A204.1 (cell line): Measurements from ENCODE around the gene FOXD4L1.
"Not testable (repeated sequence)": the region's sequence is repeated elsewhere in the genome, so short reads cannot be mapped to it uniquely, and the experiment has no call there.

ENCODE experiments used
- FAIRE-seq: peaks from 2 replicates; lab custom pipeline; 2012; peaks lifted over from hg19 to GRCh38; lab: Jason Lieb, UNC

FOXD4L1 gene

DNA sequence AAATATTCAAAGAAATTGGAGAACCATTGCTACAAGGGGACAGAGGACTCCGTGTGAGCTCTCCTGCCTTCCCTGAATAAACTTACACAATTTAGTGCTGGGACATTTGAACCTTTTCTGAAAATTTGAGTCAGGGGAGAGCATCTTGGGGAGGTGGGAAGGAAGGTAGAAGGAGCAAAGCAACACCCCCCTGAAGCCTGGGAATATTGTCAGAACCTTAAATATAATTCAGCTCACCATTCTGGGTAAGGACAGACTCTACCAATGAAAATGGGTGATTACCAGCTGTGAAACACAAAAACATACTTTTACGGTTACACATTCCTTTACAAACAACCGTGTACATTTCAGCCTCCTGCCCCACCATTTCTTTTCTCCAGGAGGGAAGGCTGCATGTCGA is at the start of gene FOXD4L1:
TSS of gene FOXD4L1 (plus strand) at position 301 of the 400 bp plus-strand sequence. CDS start 592 bp downstream, outside the sequence.
- FAIRE-seq: not testable (repeated sequence)

- FAIRE-seq: not testable (repeated sequence)
These were observed 32.7 kb upstream of the FOXD4L1 start for GRCh38 chr2:113465770-113466169.

DNA sequence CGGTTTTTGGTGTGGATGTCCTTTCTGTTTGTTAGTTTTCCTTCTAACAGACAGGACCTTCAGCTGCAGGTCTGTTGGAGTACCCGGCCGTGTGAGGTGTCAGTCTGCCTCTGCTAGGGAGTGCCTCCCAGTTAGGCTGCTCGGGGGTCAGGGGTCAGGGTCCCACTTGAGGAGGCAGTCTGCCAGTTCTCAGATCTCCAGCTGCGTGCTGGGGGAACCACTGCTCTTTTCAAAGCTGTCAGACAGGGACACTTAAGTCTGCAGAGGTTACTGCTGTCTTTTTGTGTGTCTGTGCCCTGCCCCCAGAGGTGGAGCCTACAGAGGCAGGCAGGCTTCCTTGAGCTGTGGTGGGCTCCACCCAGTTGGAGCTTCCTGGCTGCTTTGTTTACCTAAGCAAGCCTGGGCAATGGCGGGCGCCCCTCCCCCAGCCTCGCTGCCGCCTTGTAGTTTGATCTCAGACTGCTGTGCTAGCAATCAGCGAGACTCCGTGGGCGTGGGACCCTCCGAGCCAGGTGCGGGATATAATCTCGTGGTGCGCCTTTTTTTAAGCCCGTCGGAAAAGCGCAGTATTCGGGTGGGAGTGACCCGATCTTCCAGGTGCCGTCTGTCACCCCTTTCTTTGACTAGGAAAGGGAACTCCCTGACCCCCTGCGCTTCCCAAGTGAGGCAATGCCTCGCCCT is 21.6 kb upstream of the FOXD4L1 start:
- FAIRE-seq: not testable (repeated sequence)

GRCh38 chr2:113496527-113496926 is 1.9 kb upstream of the FOXD4L1 start:
- FAIRE-seq: not testable (repeated sequence)

DNA sequence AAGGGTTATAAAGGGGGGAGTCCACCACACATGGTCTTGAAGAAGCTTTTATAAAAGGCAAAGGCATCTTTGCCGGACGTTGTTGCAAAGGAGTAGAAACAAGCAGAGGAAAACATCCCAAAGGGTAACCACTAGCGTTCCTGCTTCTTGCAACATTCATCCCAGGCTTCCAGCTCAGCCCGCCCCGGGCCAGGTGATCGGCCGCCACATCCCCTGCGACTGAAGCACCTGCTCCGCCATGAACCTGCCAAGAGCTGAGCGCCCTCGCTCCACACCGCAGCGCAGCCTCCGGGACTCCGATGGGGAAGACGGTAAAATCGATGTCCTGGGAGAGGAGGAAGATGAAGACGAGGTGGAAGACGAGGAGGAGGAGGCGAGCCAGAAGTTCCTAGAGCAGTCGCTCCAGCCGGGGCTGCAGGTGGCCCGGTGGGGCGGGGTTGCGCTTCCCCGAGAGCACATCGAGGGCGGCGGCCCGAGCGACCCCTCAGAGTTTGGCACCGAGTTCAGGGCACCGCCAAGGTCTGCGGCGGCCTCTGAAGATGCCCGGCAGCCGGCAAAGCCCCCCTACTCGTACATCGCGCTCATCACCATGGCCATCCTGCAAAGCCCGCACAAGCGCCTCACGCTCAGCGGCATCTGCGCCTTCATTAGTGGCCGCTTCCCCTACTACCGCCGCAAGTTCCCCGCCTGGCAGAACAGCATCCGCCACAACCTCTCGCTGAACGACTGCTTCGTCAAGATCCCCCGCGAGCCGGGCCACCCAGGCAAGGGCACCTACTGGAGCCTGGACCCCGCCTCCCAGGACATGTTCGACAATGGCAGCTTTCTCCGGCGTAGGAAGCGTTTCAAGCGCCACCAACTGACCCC is 787 bp downstream of the FOXD4L1 start:
- not testable (repeated sequence) for FAIRE-seq

DNA sequence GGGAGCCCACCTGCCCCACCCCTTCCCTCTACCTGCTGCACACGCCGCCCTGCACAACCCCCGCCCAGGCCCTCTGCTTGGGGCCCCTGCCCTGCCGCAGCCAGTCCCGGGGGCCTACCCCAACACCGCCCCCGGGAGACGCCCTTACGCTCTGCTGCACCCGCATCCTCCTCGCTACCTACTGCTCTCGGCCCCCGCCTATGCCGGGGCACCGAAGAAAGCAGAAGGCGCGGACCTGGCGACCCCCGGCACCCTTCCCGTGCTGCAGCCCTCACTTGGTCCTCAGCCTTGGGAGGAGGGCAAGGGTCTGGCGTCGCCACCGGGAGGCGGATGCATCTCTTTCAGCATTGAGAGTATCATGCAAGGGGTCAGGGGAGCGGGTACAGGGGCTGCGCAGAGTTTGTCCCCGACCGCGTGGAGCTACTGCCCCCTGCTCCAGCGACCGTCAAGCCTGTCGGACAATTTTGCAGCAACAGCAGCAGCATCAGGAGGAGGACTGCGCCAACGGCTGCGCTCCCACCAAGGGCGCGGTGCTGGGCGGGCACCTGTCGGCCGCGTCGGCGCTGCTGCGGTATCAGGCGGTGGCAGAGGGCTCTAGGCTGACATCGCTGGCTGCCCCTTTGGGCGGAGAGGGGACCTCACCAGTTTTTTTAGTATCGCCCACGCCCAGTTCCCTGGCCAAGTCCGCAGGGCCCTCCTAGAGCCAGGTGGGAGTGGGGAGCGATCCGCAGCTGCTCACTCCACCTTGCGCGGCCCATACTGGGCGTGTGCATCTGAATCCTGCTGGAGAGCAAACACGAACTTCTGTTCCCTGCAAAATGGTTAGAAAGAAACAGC is 1.6 kb downstream of the FOXD4L1 start:
- not testable (repeated sequence) for FAIRE-seq

GRCh38 chr2:113500723-113501038 is 2.2 kb downstream of the FOXD4L1 start:
- not testable (repeated sequence) for FAIRE-seq

- FAIRE-seq: not testable (repeated sequence)
These were observed 4.0 kb downstream of the FOXD4L1 start for GRCh38 chr2:113502216-113503093.

DNA sequence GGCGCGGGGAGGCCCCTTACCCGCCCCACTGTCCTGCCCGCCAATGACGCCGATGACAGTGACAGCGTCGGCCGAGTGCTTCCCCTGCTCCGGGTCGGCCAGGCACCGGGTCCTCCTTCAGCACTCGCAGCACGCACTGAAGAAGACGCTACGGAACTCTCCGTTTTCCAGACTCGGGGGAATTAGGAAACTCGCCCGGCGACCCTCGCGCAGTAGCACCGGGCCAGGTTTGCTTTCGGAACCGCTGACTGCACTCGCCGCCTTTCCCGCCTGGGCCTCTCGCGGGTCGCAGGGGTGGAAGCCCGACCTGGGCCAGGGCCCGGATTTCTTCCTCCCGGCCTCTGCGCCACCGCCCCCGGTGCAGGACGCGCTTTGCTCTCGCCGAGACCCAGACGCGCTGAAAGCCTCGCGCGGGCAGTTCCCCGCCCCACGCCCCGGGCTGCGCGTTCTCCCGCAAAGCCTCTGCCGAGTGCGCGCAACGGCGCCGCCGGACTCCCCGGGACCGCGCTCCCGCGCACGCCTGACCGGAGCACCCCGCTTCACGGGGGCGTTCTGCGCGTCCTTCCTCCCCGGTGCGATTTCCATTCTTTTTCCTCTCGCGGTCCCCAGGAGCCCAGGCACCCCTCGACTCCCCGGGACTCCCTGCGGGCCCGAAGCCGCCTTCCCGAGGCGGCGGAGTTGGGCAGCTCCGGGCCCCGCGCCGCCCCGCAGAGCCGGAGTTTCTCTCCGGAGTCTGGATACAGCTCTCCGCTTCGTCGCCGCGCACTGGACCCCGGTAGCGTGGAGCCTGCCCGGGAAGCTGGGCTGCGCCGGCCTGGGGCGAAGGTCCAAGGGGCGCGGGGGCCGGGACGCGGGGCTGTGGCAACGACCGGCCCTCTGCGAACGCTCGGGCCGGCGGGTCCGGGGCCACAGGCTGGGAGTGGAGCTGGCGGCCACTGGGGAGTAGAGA is 4.9 kb downstream of the FOXD4L1 start:
- not testable (repeated sequence) for FAIRE-seq

DNA sequence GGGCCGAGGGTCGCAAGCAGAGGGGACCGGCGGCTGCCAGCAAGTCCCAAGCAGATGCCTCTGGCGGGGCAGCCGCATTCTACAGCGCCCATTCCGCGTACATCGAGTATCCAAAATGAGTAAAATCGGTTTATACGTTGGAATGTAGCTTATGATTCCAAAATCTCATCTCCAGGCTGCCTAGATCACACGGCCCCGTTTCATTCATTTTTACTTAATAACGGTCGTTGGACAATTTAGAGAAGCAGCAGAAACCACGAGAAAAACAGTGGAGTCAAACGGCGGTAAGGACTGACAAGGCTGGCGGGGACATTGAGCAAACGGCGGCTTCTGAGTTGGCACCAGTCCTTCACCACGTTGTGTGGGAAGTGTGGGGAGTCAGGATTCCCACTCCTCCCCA is 5.6 kb downstream of the FOXD4L1 start:
- FAIRE-seq: not testable (repeated sequence)

DNA sequence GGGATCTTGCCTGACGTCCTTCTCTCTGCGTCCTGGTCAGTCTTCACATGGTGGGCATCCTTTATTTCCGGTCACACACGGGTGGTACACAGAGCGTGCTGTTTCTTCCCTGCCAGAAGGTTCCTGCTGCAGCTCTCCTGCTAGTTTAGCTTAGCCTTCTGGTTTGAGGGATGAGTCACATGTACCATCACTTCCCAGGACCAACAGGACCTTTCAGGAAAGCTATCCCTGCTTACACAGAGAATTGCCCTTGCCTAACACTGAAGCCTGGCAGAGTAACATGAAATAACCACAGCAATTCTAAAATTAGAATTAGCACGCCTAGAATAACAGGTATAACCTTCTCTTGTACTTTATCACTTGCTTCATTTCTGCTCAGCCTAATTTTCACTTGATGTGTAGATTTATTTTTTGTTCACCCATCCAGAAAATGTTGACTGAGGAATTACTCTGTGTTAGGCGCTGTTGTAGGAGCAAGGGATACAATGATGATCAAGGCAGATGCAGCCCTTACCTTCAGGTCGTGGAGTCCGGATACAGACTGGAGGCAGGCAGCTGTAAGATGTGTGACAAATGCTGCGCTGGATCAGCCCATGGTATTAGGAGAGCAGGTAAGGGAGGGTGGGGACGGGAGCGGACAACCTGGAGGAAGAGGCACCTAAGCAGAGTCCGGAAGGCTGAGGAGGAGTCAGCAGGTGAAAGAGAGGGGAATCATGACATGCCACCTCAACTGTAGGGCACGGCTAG is 9.1 kb downstream of the FOXD4L1 start:
- FAIRE-seq: not testable (repeated sequence)

- not testable (repeated sequence) for FAIRE-seq
These were observed 9.7 kb downstream of the FOXD4L1 start for GRCh38 chr2:113508187-113508586.

DNA sequence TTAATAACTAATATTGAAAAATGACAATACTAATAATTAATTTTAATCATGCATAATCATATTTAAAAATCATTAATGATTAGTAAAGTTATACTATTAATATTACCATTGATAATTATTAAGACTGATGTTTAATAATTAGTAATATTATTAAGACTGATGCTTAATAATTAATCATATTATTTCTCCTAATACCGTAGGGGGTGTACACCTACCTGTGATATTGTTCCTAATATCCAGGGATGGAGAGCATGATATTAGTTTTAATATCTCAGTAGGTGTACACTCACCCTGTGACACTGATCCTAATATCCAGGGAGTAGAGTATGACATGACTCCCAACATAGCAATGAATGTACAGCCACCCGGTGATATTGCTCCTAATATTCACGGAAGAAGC is 12.4 kb downstream of the FOXD4L1 start:
- not testable (repeated sequence) for FAIRE-seq

DNA sequence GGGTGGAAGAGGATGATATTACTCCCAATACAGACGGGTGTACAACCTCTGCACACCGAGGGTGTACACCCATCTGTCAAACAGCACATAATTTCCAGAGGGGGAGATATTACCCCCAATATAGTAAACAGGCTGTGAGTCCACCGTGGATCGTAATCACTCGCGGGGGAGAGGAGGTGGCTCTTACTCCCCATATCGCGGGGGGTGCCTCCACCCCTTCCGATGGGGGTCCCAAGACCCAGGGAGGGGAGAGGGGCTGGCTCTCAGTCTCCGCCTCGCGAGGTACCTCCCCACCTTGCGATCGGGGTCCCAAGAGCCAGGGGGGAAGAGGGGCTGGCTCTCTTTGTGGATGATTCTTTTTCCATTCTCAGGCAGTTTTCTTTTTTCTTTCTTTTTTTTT is 13.4 kb downstream of the FOXD4L1 start:
- FAIRE-seq: not testable (repeated sequence)

GRCh38 chr2:113515457-113515856 is 17.0 kb downstream of the FOXD4L1 start:
- not testable (repeated sequence) for FAIRE-seq

GRCh38 chr2:113515995-113516394 is 17.5 kb downstream of the FOXD4L1 start:
- FAIRE-seq: not testable (repeated sequence)

- not testable (repeated sequence) for FAIRE-seq
These were observed 18.6 kb downstream of the FOXD4L1 start for GRCh38 chr2:113517025-113517424.

GRCh38 chr2:113520837-113521236 is 22.4 kb downstream of the FOXD4L1 start:
- not testable (repeated sequence) for FAIRE-seq

DNA sequence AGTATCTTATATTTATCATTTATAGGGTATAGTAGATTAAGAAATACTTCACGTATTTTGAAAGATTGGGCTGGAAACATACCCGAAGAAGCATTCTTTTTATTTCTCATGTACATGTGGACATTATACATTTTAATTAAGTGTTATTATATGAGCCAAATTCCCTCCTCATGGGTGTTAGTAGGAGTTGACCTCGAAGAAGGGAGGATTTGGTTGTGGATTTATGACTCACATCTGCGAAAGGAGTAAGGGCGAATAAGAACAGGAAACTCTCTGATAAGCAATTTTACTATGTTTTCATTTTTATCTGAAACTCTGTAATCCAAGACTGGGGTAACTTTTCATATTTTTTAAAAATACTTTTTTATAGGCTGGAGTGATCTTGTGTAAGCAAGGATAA is 23.0 kb downstream of the FOXD4L1 start:
- not testable (repeated sequence) for FAIRE-seq
